DMS114 treated with DMSO at 0.1 percent for 48 hours (cell line): Measurements from ENCODE around the gene SDSL.

Experiments
- DNase-seq: peaks from one replicate; lab custom pipeline; 2025; ENCODE audit not compliant: unreplicated experiment; lab: John Stamatoyannopoulos, UW

The SDSL gene, protein sequence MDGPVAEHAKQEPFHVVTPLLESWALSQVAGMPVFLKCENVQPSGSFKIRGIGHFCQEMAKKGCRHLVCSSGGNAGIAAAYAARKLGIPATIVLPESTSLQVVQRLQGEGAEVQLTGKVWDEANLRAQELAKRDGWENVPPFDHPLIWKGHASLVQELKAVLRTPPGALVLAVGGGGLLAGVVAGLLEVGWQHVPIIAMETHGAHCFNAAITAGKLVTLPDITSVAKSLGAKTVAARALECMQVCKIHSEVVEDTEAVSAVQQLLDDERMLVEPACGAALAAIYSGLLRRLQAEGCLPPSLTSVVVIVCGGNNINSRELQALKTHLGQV

GRCh38 chr12:113422030-113422885 is at the start of gene SDSL:
Gene SDSL (plus strand): TSS chr12:113422380. CDS start chr12:113427983, 5,603 bp downstream.
- DNase-seq, result peak; percentile 48

GRCh38 chr12:113373440-113373839 is 48.7 kb upstream of the SDSL start:
- DNase-seq, result no peak

- DNase-seq, result no peak
Observed at GRCh38 chr12:113373969-113374368, 48.2 kb upstream of the SDSL start.

DNA sequence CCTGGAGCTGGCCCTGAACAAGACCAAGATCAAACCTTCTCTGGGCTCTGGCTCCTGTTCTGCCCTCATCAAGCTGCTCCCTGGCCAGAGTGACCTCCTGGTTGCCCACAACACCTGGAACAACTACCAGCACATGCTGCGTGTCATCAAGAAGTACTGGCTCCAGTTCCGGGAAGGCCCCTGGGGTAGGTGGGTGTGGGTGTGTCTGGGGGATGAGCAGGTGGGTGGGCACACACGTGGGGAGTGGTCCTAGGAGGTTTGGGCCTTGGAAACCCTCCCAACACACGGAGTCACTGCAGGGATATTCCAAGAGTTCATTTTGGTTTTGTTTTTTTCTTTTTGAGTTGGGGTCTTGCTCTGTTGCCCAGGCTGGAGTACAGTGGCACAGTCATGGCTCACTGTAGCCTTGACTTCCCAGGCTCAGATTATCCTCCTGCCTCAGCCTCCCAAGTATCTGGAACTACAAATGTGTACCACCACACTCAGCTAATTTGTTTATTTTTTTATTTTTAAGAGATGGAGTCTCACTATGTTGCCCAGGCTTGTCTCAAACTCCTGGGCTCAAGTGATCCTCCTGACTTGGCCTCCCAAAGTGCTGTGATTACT is 47.3 kb upstream of the SDSL start:
- no peak for DNase-seq

DNA sequence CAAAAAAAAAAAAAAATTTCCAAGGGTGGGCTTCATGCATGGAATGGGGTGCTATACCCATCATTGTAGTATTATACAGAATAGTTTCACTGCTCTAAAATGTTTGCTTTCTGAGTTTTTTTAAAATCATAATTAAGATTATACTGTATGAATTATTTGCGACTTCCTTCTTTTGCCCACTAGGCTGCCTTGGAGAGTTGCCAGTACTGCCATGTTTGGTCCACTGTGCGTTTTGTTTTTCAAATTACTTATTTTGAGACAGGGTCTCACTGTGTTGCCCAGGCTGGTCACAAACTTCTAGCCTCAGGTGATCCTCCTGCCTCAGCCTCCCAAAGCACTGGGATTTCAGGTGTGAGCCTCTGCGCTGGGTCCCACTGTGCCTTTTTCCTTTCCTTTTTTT is 43.9 kb upstream of the SDSL start:
- DNase-seq, result no peak

DNA sequence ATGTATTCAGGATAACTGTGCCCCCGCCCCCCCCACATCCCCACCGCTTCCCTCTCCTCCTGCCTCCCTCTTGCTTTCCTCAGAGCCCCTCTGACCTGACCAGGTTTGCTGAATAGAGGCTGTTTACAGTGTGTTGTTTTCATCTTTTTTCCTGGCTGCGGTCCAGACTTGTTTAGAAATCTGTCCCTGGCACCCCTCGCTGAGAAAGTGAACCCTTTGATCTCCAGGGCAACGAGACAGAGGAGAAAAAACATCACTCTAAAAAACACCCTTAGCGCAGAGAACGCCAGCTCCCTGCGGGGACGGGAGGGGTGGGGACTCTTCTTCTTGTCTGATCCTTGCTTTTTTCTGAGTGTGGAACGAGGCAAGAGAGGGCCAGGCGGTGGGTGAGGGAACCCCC is 41.0 kb upstream of the SDSL start:
- no peak for DNase-seq

DNA sequence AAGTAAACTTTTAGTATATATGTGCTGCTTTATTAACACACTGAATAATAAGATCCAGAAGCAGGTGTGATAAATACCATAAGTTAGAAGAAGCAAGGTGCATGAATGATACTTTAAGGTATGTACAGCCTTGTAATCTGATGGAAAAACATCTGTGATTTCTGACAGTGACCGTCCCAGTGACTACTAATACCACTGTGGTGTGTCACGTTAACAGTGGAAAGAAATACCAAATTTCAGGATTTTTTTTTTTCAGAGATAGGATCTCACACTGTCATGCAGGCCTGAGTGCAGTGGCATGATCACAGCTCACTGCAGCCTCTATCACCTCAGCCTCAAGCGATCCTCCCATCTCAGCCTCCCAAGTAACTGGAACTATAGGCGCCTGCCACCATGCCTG is 40.0 kb upstream of the SDSL start:
- no peak for DNase-seq

GRCh38 chr12:113384778-113385177 is 37.4 kb upstream of the SDSL start:
- no peak for DNase-seq

DNA sequence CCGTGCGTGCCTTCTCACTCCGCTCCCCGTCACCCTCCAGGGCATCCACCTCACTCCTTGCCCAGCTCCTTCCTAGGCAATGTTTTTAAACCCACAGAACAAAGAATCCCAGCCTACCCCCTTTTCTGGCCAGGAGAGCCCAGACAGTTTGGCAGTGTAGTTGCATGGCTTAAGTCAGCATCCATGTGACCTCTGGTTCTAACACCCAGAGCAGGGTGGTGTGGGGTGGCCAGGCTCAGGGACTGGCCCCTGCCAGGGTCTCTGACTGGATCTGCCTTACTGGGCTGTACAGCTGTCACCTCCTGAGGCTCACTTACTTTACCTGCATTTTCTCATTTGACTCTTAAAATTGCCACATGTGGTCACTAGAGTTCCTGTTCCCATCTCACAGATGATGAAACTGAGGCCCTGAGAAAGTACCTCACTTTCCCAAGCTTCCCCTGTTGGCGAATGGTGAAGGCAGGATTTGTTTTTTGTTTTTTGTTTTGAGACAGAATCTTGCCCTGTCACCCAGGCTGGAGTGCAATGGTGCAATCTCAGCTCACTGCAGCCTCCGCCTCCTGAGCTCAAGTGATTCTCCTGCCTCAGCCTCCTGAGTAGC is 36.8 kb upstream of the SDSL start:
- no peak for DNase-seq

GRCh38 chr12:113386866-113387566 is 35.2 kb upstream of the SDSL start:
- no peak for DNase-seq

- no peak for DNase-seq
Observed at GRCh38 chr12:113387631-113388030, 34.5 kb upstream of the SDSL start.

DNA sequence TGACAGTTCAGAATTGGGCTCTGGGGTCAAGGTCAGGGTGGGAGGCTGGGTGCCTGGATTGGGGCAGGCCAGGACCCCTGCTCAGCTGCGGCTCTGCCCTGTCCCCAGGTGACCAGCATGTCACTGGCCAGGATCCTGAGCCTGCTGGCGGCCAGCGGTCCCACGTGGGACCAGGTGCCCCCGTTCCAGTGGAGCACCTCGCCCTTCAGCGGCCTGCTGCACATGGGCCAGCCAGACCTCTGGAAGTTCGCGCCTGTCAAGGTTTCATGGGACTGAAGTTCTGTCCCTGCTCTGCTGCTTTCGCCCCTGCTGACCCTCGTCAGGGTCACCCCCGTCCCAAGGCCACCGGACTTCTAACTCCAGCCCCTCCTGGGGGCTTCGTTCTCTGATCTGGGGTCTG is 33.8 kb upstream of the SDSL start:
- DNase-seq, result no peak

DNA sequence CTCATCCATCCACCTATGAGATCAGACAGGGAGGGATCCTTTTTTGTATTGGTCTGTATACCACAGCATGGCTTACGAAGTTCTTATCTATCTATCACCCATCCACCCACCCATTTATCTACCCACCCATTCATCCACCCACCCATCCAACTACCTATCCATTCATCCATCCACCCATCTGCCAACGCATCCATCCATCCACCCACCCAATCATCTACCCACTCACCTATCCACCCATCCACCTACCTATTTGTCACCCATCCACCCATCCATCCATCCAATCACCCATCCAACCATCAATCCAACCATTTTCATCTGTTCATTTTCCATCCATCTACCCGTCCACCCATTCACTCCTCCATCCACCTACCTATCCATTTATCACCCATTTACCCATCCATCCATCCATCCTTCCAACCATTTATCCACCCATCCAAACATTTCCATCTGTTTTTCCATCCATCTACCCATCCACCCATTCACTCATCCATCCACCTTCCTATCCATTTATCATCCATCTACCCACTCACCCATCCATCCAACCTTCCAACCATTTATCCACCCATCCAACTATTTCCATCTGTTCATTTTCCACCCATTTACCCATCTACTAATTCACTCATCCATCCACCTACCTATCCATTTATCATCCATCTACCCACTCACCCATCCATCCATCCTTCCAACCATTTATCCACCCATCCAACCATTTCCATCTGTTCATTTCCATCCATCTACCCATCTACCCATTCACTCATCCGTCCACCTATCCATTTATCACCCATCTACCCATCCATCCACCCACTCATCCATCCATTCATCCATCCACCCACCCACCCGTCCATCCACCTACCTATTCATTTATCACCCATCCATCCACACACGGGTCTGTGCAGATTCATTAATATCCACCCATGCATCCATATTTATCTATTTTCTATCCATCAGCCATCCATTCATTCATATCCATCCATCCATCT is 31.8 kb upstream of the SDSL start:
- no peak for DNase-seq

DNA sequence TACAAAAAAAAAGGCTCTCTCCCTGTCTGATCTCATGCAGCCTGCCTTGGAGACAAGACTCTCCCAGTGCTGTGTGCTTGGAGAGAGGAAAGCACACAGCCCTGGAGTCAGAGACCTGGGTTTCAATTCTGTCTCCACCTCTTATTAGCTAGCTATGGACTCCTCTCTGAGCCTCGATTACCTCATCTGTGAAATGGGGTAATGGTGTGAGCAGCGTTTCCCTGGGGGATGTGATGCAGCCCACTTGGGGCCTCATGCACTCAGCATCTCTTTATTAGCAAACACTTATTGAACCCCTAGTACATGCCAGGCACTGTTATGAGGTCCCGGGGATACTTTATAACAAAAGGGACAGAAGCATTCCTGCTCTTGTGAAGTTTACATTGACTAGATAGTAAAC is 31.0 kb upstream of the SDSL start:
- DNase-seq, result no peak

DNA sequence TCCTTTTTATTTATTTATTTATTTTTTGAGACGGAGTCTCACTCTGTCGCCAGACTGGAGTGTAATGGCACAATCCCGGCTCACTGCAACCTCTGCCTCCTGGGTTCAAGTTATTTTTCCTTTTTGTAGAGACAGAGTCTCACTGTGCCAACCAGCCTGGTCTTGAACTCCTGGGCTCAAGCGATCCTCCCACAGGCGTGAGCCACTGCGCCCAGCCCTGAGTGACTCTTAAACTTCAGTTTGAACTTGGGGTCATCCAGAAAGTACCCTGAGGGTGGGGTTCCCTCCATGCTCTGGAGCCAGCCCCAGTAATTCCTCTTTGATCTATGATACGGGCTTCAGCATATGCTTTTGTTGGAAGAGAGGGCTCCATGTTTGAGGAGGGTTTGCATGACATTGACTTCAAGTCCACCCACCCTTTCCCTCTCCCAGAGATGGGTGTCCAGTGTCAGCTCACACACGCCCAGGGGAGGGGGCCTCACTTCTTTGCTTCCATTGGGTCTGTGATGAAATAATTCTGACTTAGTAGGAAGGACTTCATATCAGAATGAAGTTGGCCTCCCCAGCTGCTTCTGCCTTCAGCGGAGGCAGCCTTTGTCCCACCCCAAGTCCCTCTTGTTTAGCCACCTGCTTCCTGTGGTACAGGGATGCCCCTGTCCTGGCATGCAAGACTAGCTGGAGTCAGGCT is 30.4 kb upstream of the SDSL start:
- no peak for DNase-seq

DNA sequence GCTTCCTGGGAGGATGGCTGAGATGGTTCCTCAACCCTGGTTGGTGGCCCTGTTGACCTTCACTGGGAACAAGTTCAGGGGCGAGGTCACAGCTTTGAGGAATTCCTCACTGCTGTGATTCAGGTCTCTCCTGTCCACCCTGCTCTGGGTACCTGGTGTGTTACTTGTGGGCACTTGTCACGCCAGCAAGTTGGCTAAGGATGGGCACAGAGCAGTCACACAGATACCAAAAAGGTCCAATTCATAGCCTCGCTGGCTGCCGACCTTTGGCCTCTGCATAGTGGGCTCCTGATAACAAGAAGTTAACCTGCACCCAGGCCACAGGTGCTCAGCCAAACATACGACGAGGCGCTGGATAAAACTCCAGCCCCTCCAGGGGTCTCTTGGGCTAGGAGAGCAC is 29.7 kb upstream of the SDSL start:
- no peak for DNase-seq

GRCh38 chr12:113392988-113393579 is 29.1 kb upstream of the SDSL start:
- DNase-seq, result no peak

DNA sequence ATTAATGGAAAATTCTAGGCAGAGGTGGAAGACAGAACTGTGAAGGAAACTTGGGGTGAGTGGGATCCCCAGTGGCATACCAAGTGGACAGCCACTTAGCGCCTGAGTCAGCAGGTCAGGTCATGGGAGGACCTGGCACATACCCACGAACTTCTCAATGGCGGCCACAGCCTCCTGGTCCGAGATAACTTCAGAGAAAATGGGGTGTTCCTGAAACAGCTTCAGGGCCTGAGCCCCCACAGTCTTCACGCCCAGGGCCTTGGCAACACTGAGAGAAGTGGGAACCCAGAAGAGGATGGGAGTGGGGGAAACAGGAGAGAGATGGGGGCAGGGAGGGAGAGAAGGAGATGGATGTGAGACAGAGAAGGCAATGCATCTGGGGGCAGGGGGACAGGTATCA is 28.4 kb upstream of the SDSL start:
- no peak for DNase-seq

DNA sequence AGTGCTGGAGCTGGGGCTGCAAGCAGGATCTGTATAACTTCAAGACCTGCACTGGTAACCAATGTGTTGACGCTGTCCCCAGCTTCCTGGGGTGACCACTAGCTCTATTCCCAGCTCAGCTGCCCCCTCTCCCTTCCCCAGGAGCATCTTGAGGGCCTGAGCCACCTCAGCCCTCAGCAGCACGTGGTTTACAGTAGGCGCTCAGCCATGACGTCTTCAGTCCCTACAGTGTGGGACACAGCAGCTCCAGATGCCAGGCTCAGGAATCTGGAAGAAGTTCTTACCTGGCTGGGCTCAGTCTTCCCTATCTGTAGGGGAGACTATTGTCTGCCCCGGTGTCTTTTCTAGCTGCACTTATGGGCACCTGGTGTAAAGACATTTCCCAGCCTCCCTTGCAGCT is 27.1 kb upstream of the SDSL start:
- DNase-seq, result no peak
